Ishikawa (cell line): ENCODE results near the gene RHEX.
A peak's percentile ranks its signal among the peaks of the same experiment; 100 is the strongest.

ENCODE experiments used
- CEBPB ChIP-seq: IDR thresholded peaks from 2 replicates; pipeline ENCODE4 v1.6.1; 2012
- CREB1 ChIP-seq: IDR thresholded peaks from 2 replicates; pipeline ENCODE4 v1.6.1; 2012; ENCODE audit warnings: low read depth
- EGR1 ChIP-seq: IDR thresholded peaks from 2 replicates; pipeline ENCODE4 v1.6.1; 2012
- EP300 ChIP-seq: IDR thresholded peaks from 2 replicates; pipeline ENCODE4 v1.6.1; 2012; ENCODE audit warnings: borderline replicate concordance
- FOXM1 ChIP-seq: IDR thresholded peaks from 2 replicates; pipeline ENCODE4 v1.6.1; 2012; ENCODE audit warnings: low read depth, borderline replicate concordance
- MAX ChIP-seq: IDR thresholded peaks from 2 replicates; pipeline ENCODE4 v1.6.1; 2012
- NFIC ChIP-seq: IDR thresholded peaks from 2 replicates; pipeline ENCODE4 v1.6.1; 2012
- RAD21 ChIP-seq: IDR thresholded peaks from 2 replicates; pipeline ENCODE4 v1.6.1; 2012; ENCODE audit warnings: low read depth
- REST ChIP-seq: IDR thresholded peaks from 2 replicates; pipeline ENCODE4 v1.6.1; 2012; ENCODE audit warnings: low read depth, mild to moderate bottlenecking
- TAF1 ChIP-seq: IDR thresholded peaks from 2 replicates; pipeline ENCODE4 v1.6.1; 2012; ENCODE audit warnings: low read depth, mild to moderate bottlenecking
- TCF12 ChIP-seq: IDR thresholded peaks from 2 replicates; pipeline ENCODE4 v1.6.1; 2012; ENCODE audit warnings: low read depth
- TEAD4 ChIP-seq: IDR thresholded peaks from 2 replicates; pipeline ENCODE4 v1.6.1; 2012
- USF1 ChIP-seq: IDR thresholded peaks from 2 replicates; pipeline ENCODE4 v1.6.1; 2012
- YY1 ChIP-seq: IDR thresholded peaks from 2 replicates; pipeline ENCODE4 v1.6.1; 2012; ENCODE audit warnings: low read depth
- ZBTB7A ChIP-seq: IDR thresholded peaks from 2 replicates; pipeline ENCODE4 v1.6.1; 2012; ENCODE audit warnings: low read depth

The RHEX gene

GRCh38 chr1:206065547-206066145 is 12.7 kb downstream of the RHEX start:
- TF ChIP-seq EGR1 = no peak
- no peak for TF ChIP-seq TCF12
- TF ChIP-seq TEAD4 = no peak
- no peak for TF ChIP-seq REST
- no peak for TF ChIP-seq CEBPB
- no peak for TF ChIP-seq CREB1
- TF ChIP-seq RAD21 = no peak
- no peak for TF ChIP-seq TAF1
- no peak for TF ChIP-seq MAX
- TF ChIP-seq ZBTB7A = no peak
- no peak for TF ChIP-seq NFIC
- TF ChIP-seq USF1 = no peak
- no peak for TF ChIP-seq YY1
- no peak for TF ChIP-seq EP300
- TF ChIP-seq FOXM1 = no peak

GRCh38 chr1:206066479-206067171 is 13.7 kb downstream of the RHEX start:
- TF ChIP-seq YY1 (no peak), RAD21 (no peak), NFIC (no peak), USF1 (no peak)

- TF ChIP-seq TEAD4 (no peak), USF1 (peak; percentile 55; the same call in 1 of the 2 replicates), FOXM1 (no peak), CREB1 (no peak), TAF1 (no peak), YY1 (no peak), CEBPB (no peak), TCF12 (no peak)
Observed at GRCh38 chr1:206067486-206068227, 14.7 kb downstream of the RHEX start.

GRCh38 chr1:206068314-206068713 is 15.3 kb downstream of the RHEX start:
- no peak for TF ChIP-seq MAX
- no peak for TF ChIP-seq CEBPB

GRCh38 chr1:206070627-206071304 is 17.8 kb downstream of the RHEX start:
- TF ChIP-seq TCF12 (no peak), FOXM1 (no peak), CREB1 (no peak), ZBTB7A (no peak), CEBPB (no peak), EGR1 (no peak), YY1 (no peak), REST (no peak), TAF1 (no peak)
